Caco-2 (cell line): ENCODE measurements around the gene DSCAML1. TPM values are rescaled to one million over a fixed set of nuclear protein-coding genes. Genes with fewer than 3 reads are reported as not detected.

Experiments
- BruUV-seq: library from RNA; stranded (reverse); fragments of 400-500 nt; replicated peaks from 2 replicates; lab custom pipeline; 2021; lab: Mats Ljungman, UMichigan
- CTCF ChIA-PET: fragments of 300-600 bp; sonication (Branson Sonifier 250); formaldehyde crosslinking; loops from one replicate; lab custom pipeline; 2022; ENCODE audit warnings: antibody characterized with exemption; lab: Charles Lee
- POLR2A ChIA-PET: fragments of 300-600 bp; sonication (Branson Sonifier 250); formaldehyde crosslinking; loops from one replicate; lab custom pipeline; 2022; ENCODE audit warnings: antibody characterized with exemption; lab: Charles Lee
- DNase-seq, 2 experiments: peaks; one replicate each; pipeline versions ENCODE4 v3.0.0 to v3.0.0-alpha.2; 2020 to 2022
- H3K27me3 ChIP-seq: replicated peaks from 2 replicates; pipeline ENCODE4 v1.6.0; 2011; ENCODE audit warnings: low read length; ENCODE audit not compliant: control insufficient read depth, insufficient read depth
- H3K36me3 ChIP-seq: 2 replicates; pipeline ENCODE4 v1.5.1; 2011; ENCODE audit warnings: low read length; ENCODE audit not compliant: control insufficient read depth, insufficient read depth
- H3K4me1 ChIP-seq: fragments of 250-450 bp; sonication (Bioruptor Pico); 2 replicates; pipeline ENCODE4 v1.5.1; 2020; ENCODE audit warnings: mild to moderate bottlenecking
- H3K4me3 ChIP-seq: 2 replicates; pipeline ENCODE4 v1.5.1; 2011; ENCODE audit warnings: low read depth, mild to moderate bottlenecking, control low read depth, low read length
- H3K9me3 ChIP-seq: fragments of 250-450 bp; sonication (Bioruptor Pico); 2 replicates; pipeline ENCODE4 v1.5.1; 2020; ENCODE audit warnings: mild to moderate bottlenecking, moderate library complexity
- H3K27ac Mint-ChIP-seq: one replicate; pipeline ENCODE4 v1.8.0; 2022; ENCODE audit warnings: mixed read lengths; ENCODE audit not compliant: unreplicated experiment
- H3K27me3 Mint-ChIP-seq: one replicate; pipeline ENCODE4 v1.8.0; 2022; ENCODE audit warnings: mixed read lengths; ENCODE audit not compliant: insufficient read depth, unreplicated experiment
- H3K36me3 Mint-ChIP-seq: one replicate; pipeline ENCODE4 v1.8.0; 2022; ENCODE audit warnings: mild to moderate bottlenecking, mixed read lengths; ENCODE audit not compliant: insufficient read depth, unreplicated experiment
- H3K4me1 Mint-ChIP-seq: one replicate; pipeline ENCODE4 v1.8.0; 2022; ENCODE audit warnings: low read depth, mixed read lengths; ENCODE audit not compliant: unreplicated experiment
- H3K4me3 Mint-ChIP-seq: one replicate; pipeline ENCODE4 v1.8.0; 2022; ENCODE audit warnings: mild to moderate bottlenecking, moderate library complexity, mixed read lengths; ENCODE audit not compliant: unreplicated experiment
- H3K9me3 Mint-ChIP-seq: one replicate; pipeline ENCODE4 v1.8.0; 2022; ENCODE audit warnings: mixed read lengths; ENCODE audit not compliant: unreplicated experiment
- CTCF ChIP-seq, 2 experiments: fragments of 200-600 bp in 1 of 2; IDR thresholded peaks; 1 replicate in 1 of 2; 2 replicates in 1 of 2; pipeline versions ENCODE4 v1.5.1 to v1.8.0; 2011 to 2022; ENCODE audit warnings: antibody characterized with exemption in 1 of 2, control low read depth in 1 of 2, inconsistent platforms in 1 of 2, low read depth in 1 of 2, low read length in 1 of 2, mild to moderate bottlenecking in 1 of 2, moderate library complexity in 1 of 2; ENCODE audit not compliant: insufficient read depth in 1 of 2, severe bottlenecking in 1 of 2, unreplicated experiment in 1 of 2
- intact Hi-C: fragments of 100-400 bp; cut with micrococcal nuclease; formaldehyde crosslinking; loops from one replicate; pipeline ENCODE4 v1.10.0; 2022; ENCODE audit not compliant: unreplicated experiment
- total RNA-seq: library from RNA; stranded (reverse); gene quantifications from 2 replicates; pipeline ENCODE4 v1.2.3, GENCODE V29; 2022

DSCAML1 gene
- total RNA-seq, 1 experiment from 2014 or later: not detected

GRCh38 chr11:117462183-117462863, 334.7 kb downstream of the DSCAML1 start:
- Mint-ChIP-seq H3K9me3 (no peaks in the 10 kb centered on the region), H3K4me3 (no peak overlapping the region), H3K36me3 (no peaks in the 10 kb centered on the region), H3K27ac (no peak overlapping the region), H3K27me3 (peaks cover 18% of the 10 kb centered on the region), H3K4me1 (no peaks in the 10 kb centered on the region)
- Histone ChIP-seq H3K9me3 (no peaks in the 10 kb centered on the region), H3K27me3 (no peaks in the 10 kb centered on the region), H3K4me1 (no peaks in the 10 kb centered on the region), H3K36me3 (no peaks in the 10 kb centered on the region), H3K4me3 (no peak overlapping the region)
- intact Hi-C loops: no loop called here
- no TSS peak for BruUV-seq
- DNase-seq: no peak
- CTCF ChIA-PET: no interaction called here
- POLR2A ChIA-PET: no interaction called here
- TF ChIP-seq CTCF (IDR thresholded peaks at IDR 0.05; ENCODE audit: insufficient read depth in 1 of 2, low read depth in 1 of 2, low read length in 1 of 2, severe bottlenecking in 1 of 2, unreplicated experiment in 1 of 2): no peak

- H3K27ac Mint-ChIP-seq: no peak overlapping the region
- H3K4me1 ChIP-seq: no peaks in the 10 kb centered on the region
- H3K4me3 Mint-ChIP-seq: no peak overlapping the region
- H3K27me3 Mint-ChIP-seq: peaks cover 18% of the 10 kb centered on the region
- H3K9me3 ChIP-seq: no peaks in the 10 kb centered on the region
- no peak overlapping the region for H3K4me3 ChIP-seq
- DNase-seq: no peak
- intact Hi-C loops: no loop called here
- TF ChIP-seq CTCF (IDR thresholded peaks at IDR 0.05; ENCODE audit: insufficient read depth in 1 of 2, low read depth in 1 of 2, low read length in 1 of 2, severe bottlenecking in 1 of 2, unreplicated experiment in 1 of 2): no peak
- H3K36me3 ChIP-seq: no peaks in the 10 kb centered on the region
- H3K36me3 Mint-ChIP-seq: no peaks in the 10 kb centered on the region
- H3K4me1 Mint-ChIP-seq: no peaks in the 10 kb centered on the region
- H3K9me3 Mint-ChIP-seq: no peaks in the 10 kb centered on the region
- POLR2A ChIA-PET: no interaction called here
- BruUV-seq: no TSS peak
- CTCF ChIA-PET: no interaction called here
- no peaks in the 10 kb centered on the region for H3K27me3 ChIP-seq
These were observed 335.4 kb downstream of the DSCAML1 start for GRCh38 chr11:117461396-117462182.

- Mint-ChIP-seq H3K27ac (no peak overlapping the region), H3K9me3 (peaks cover under 1% of the 10 kb centered on the region), H3K36me3 (no peaks in the 10 kb centered on the region), H3K4me1 (no peaks in the 10 kb centered on the region), H3K27me3 (peaks cover 11% of the 10 kb centered on the region), H3K4me3 (no peak overlapping the region)
- ChIA-PET CTCF (interaction anchor here (0.8 to 1.4 kb wide), 3 partner anchors 16 to 359 kb away, joined by 3 to 4 read pairs (median 3); no protein-coding TSS in a partner anchor), POLR2A (interaction anchor here (1.2 kb wide), 1 partner anchor 132 kb away, joined by 3 read pairs; the partner anchor contains the start of gene CEP164)
- Histone ChIP-seq H3K36me3 (no peaks in the 10 kb centered on the region), H3K4me3 (no peak overlapping the region), H3K4me1 (no peaks in the 10 kb centered on the region), H3K9me3 (no peaks in the 10 kb centered on the region), H3K27me3 (no peaks in the 10 kb centered on the region)
- BruUV-seq: no TSS peak
- intact Hi-C loops: no loop called here
- TF ChIP-seq CTCF (IDR thresholded peaks at IDR 0.05; ENCODE audit: insufficient read depth in 1 of 2, low read depth in 1 of 2, low read length in 1 of 2, severe bottlenecking in 1 of 2, unreplicated experiment in 1 of 2): no peak
- DNase-seq: no peak
These were observed 337.1 kb downstream of the DSCAML1 start for GRCh38 chr11:117459979-117460300.
